A172 (cell line): ENCODE data around the gene ROGDI. TPM values are rescaled to one million over a fixed set of nuclear protein-coding genes. Genes with fewer than 3 reads are reported as not detected.
"Not testable (repeated sequence)": the region's sequence is repeated elsewhere in the genome, so short reads cannot be mapped to it uniquely, and the experiment has no call there.

Experiments used
- DNase-seq: peaks from one replicate; pipeline ENCODE4 v3.0.0-alpha.2; 2015; ENCODE audit warnings: low spot score
- total RNA-seq: library from RNA; depleted of rRNA; stranded (reverse); fragments of >200 nt; shearing (Covaris generic); gene quantifications from 2 replicates; pipeline ENCODE4 v1.2.3, GENCODE V29; 2014

ROGDI gene
- total RNA-seq, 1 experiment from 2014 or later, result 25.8 TPM

- DNase-seq, result no peak
Observed at GRCh38 chr16:4790871-4791270, 11.6 kb downstream of the ROGDI start.

GRCh38 chr16:4790261-4790660, 12.2 kb downstream of the ROGDI start:
- DNase-seq, result no peak

- no peak for DNase-seq
Observed at GRCh38 chr16:4788910-4789309, 13.5 kb downstream of the ROGDI start.

- DNase-seq, result no peak
Observed at GRCh38 chr16:4788489-4788889, 13.9 kb downstream of the ROGDI start.

GRCh38 chr16:4787627-4788482, 14.6 kb downstream of the ROGDI start, which contains the start of gene SEPTIN12:
Gene SEPTIN12, minus strand, starts transcription at chr16:4788345. Its CDS starts 700 bp downstream, at chr16:4787645.
- DNase-seq, result no peak

GRCh38 chr16:4787068-4787467, 15.4 kb downstream of the ROGDI start:
- no peak for DNase-seq

GRCh38 chr16:4785758-4786433, 16.5 kb downstream of the ROGDI start:
- no peak for DNase-seq

GRCh38 chr16:4784444-4784987, 17.9 kb downstream of the ROGDI start:
- not testable (repeated sequence) for DNase-seq

GRCh38 chr16:4783951-4784336, 18.5 kb downstream of the ROGDI start:
- DNase-seq, result no peak

GRCh38 chr16:4783251-4783950, 19.0 kb downstream of the ROGDI start:
- no peak for DNase-seq

GRCh38 chr16:4780235-4780634, 22.2 kb downstream of the ROGDI start:
- peak; percentile 48 for DNase-seq

- DNase-seq, result no peak
Observed at GRCh38 chr16:4778050-4778392, 24.4 kb downstream of the ROGDI start.

GRCh38 chr16:4777339-4778049, 24.9 kb downstream of the ROGDI start:
- DNase-seq, result no peak

GRCh38 chr16:4776141-4776705, 26.2 kb downstream of the ROGDI start:
- no peak for DNase-seq

GRCh38 chr16:4775005-4775404, 27.4 kb downstream of the ROGDI start:
- DNase-seq, result no peak

GRCh38 chr16:4772351-4772750, 30.1 kb downstream of the ROGDI start:
- DNase-seq, result no peak

GRCh38 chr16:4771646-4772045, 30.8 kb downstream of the ROGDI start:
- DNase-seq, result no peak

GRCh38 chr16:4769306-4769638, 33.2 kb downstream of the ROGDI start:
- DNase-seq, result no peak

GRCh38 chr16:4768549-4769305, 33.7 kb downstream of the ROGDI start:
- DNase-seq, result peak; percentile 90

GRCh38 chr16:4767872-4768548, 34.4 kb downstream of the ROGDI start:
- peak; percentile 13 for DNase-seq
